ENCODE data around the gene CHRNA4. TPM values are rescaled to one million over a fixed set of nuclear protein-coding genes. Genes with fewer than 3 reads are reported as not detected.

CHRNA4 gene
- polyA plus RNA-seq, 1 donor (not counting 4 experiments of a cell fraction or from before 2014, with no cell fraction given), result not detected

DNA sequence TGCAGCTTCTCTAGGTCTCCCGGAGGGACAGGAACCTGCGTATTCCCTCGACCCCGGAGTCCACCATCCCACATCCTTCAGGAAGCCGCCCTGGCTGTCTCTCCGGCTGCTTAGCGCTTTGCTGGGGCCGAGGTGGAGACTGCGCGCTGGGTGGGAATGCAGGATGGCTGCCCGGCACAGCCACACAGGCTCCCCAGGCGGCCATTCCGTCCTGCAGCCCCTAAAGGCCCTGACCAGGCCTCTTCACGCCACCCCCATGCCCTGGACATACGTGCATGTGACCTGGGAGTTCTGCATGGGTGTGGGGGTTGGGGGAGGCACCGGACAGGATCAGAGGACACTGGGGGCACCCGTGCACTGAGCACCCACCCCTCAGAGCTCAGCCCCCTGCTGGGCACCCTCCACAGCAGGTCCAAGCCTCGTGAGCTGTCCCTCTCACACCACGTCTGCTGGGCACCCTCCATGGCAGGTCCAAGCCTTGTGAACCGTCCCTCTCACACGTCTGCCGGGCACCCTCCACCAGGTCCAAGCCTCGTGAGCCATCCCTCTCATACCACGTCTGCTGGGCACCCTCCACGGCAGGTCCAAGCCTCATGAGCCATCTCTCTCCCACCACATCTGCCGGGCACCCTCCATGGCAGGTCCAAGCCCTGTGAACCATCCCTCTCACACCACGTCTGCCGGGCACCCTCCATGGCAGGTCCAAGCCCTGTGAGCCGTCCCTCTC lies 40.4 kb upstream of the CHRNA4 start:
- dilution Hi-C loops (cut with MboI; ENCODE audit: extremely low pct_ligation_motif_present, low sequenced_read_pairs), result no loop called here
- H3K36me3 ChIP-seq (ENCODE audit: control insufficient read depth in 2 of 2, extremely low read depth in 1 of 2, insufficient read depth in 2 of 2, low read length in 2 of 2), result no peaks in the 10 kb centered on the region
- no peaks in the 10 kb centered on the region for H4K20me1 ChIP-seq (ENCODE audit: control insufficient read depth, extremely low read depth, insufficient read depth, low read length)
- DNase-seq (ENCODE audit: low read depth, low spot score) (no peak), FAIRE-seq (no peak)
- peaks cover 10% of the 10 kb centered on the region for H3K27me3 ChIP-seq (ENCODE audit: control insufficient read depth, extremely low read depth, insufficient read depth, low read length)
- H3K9me3 ChIP-seq (ENCODE audit: control insufficient read depth, low read depth, low read length), result no peaks in the 10 kb centered on the region
- no peaks in the 10 kb centered on the region for H3K79me2 ChIP-seq (ENCODE audit: control insufficient read depth, insufficient read depth, low read length)
- H3K4me3 ChIP-seq (ENCODE audit: control insufficient read depth in 2 of 3, extremely low read depth in 1 of 3, insufficient read depth in 2 of 3, low read depth in 1 of 3, low read length in 3 of 3), result no peak overlapping the region
- no peak for TF ChIP-seq EZH2 (IDR thresholded peaks at IDR 0.05; ENCODE audit: low read length)
- TF ChIP-seq, protein P1, sequence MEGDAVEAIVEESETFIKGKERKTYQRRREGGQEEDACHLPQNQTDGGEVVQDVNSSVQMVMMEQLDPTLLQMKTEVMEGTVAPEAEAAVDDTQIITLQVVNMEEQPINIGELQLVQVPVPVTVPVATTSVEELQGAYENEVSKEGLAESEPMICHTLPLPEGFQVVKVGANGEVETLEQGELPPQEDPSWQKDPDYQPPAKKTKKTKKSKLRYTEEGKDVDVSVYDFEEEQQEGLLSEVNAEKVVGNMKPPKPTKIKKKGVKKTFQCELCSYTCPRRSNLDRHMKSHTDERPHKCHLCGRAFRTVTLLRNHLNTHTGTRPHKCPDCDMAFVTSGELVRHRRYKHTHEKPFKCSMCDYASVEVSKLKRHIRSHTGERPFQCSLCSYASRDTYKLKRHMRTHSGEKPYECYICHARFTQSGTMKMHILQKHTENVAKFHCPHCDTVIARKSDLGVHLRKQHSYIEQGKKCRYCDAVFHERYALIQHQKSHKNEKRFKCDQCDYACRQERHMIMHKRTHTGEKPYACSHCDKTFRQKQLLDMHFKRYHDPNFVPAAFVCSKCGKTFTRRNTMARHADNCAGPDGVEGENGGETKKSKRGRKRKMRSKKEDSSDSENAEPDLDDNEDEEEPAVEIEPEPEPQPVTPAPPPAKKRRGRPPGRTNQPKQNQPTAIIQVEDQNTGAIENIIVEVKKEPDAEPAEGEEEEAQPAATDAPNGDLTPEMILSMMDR (optimal IDR thresholded peaks at IDR 0.05 in 1 of 3, IDR thresholded peaks at IDR 0.05 in 1 of 3, conservative IDR thresholded peaks at IDR 0.05 in 1 of 3; ENCODE audit: extremely low read depth in 1 of 3, insufficient read depth in 2 of 3, low read length in 3 of 3), result no peak
- no peaks in the 10 kb centered on the region for H3K9me1 ChIP-seq (ENCODE audit: control insufficient read depth, extremely low read depth, insufficient read depth, low read length)
- no peak overlapping the region for H3K4me2 ChIP-seq (ENCODE audit: control insufficient read depth, extremely low read depth, insufficient read depth, low read depth, low read length)
- no peak overlapping the region for H2AFZ ChIP-seq (ENCODE audit: control insufficient read depth, low read length)
- H3K4me1 ChIP-seq (ENCODE audit: control insufficient read depth, extremely low read depth, insufficient read depth, low read length), result no peaks in the 10 kb centered on the region
- no peak overlapping the region for H3K9ac ChIP-seq (ENCODE audit: control insufficient read depth, extremely low read depth, insufficient read depth, low read length)
- H3K27ac ChIP-seq (ENCODE audit: control insufficient read depth, insufficient read depth, low read length), result no peak overlapping the region

DNA sequence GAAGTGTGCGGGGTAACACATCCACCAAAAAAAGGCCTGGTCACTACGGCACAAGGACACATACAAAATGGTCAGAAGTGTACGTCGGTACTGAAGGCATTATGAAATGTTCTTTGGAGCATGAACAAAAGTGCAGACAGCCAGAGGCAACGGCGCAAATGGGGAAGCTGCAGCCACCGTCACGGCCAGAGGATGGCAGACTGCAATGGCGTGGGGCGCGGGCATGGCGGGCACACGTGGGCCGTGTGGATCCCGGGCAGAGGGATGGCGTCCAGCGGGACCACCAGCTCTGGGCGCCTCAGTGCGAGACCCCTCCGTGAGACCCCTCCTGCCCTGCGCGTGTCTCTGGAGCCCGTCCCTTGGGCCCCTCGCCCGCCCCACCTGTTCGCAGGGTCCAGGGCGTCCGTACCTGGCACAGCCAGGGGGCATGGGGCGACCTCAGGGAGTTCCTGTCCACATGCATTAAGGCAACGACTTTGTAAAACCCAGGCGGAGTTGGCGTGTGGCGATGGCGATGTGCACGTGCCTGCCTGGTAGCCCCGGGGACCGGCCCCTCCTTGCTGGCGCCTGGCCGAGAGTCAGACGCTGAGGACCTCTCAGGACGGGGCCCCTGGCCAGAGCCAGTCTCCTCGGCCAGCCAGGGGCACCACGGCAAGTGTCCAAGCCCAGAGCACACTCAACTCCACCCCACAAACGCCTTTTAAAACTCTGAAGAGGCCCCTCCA lies 39.5 kb upstream of the CHRNA4 start:
- FAIRE-seq (no peak), DNase-seq (ENCODE audit: low read depth, low spot score) (no peak)
- TF ChIP-seq EZH2 (IDR thresholded peaks at IDR 0.05; ENCODE audit: low read length), result no peak
- TF ChIP-seq, protein P1 (optimal IDR thresholded peaks at IDR 0.05 in 1 of 3, IDR thresholded peaks at IDR 0.05 in 1 of 3, conservative IDR thresholded peaks at IDR 0.05 in 1 of 3; ENCODE audit: extremely low read depth in 1 of 3, insufficient read depth in 2 of 3, low read length in 3 of 3), result no peak
- no peak overlapping the region for H3K27ac ChIP-seq (ENCODE audit: control insufficient read depth, insufficient read depth, low read length)
- H3K4me2 ChIP-seq (ENCODE audit: control insufficient read depth, extremely low read depth, insufficient read depth, low read depth, low read length), result no peak overlapping the region
- H3K9ac ChIP-seq (ENCODE audit: control insufficient read depth, extremely low read depth, insufficient read depth, low read length), result no peak overlapping the region
- peaks cover 10% of the 10 kb centered on the region for H3K27me3 ChIP-seq (ENCODE audit: control insufficient read depth, extremely low read depth, insufficient read depth, low read length)
- no peaks in the 10 kb centered on the region for H3K9me1 ChIP-seq (ENCODE audit: control insufficient read depth, extremely low read depth, insufficient read depth, low read length)
- no peak overlapping the region for H2AFZ ChIP-seq (ENCODE audit: control insufficient read depth, low read length)
- H3K4me1 ChIP-seq (ENCODE audit: control insufficient read depth, extremely low read depth, insufficient read depth, low read length), result no peaks in the 10 kb centered on the region
- no peaks in the 10 kb centered on the region for H3K79me2 ChIP-seq (ENCODE audit: control insufficient read depth, insufficient read depth, low read length)
- dilution Hi-C loops (cut with MboI; ENCODE audit: extremely low pct_ligation_motif_present, low sequenced_read_pairs), result no loop called here
- H3K4me3 ChIP-seq (ENCODE audit: control insufficient read depth in 2 of 3, extremely low read depth in 1 of 3, insufficient read depth in 2 of 3, low read depth in 1 of 3, low read length in 3 of 3), result no peak overlapping the region
- H3K9me3 ChIP-seq (ENCODE audit: control insufficient read depth, low read depth, low read length), result no peaks in the 10 kb centered on the region
- no peaks in the 10 kb centered on the region for H3K36me3 ChIP-seq (ENCODE audit: control insufficient read depth in 2 of 2, extremely low read depth in 1 of 2, insufficient read depth in 2 of 2, low read length in 2 of 2)
- H4K20me1 ChIP-seq (ENCODE audit: control insufficient read depth, extremely low read depth, insufficient read depth, low read length), result no peaks in the 10 kb centered on the region
